Peyer's patch (tissue), 4 donors: ENCODE data around the gene FOXO6. TPM values are rescaled to one million over a fixed set of nuclear protein-coding genes. Genes with fewer than 3 reads are reported as not detected.

Source experiments
- DNase-seq, 3 donors: peaks; one replicate each; pipeline ENCODE4 v3.0.0-alpha.2; 2017 to 2019
- H3K27ac ChIP-seq, 4 donors: fragments of 200-600 bp; sonication (generic); one replicate each; pipeline ENCODE4 v1.5.1; 2016 to 2019
- H3K27me3 ChIP-seq, 2 donors: fragments of 200-600 bp; sonication (generic); one replicate each; pipeline ENCODE4 v1.5.1; 2019
- H3K36me3 ChIP-seq, 3 donors: fragments of 200-600 bp; sonication (generic); one replicate each; pipeline ENCODE4 v1.5.1; 2016 to 2019
- H3K4me1 ChIP-seq, 4 donors: fragments of 200-600 bp; sonication (generic); one replicate each; pipeline ENCODE4 v1.5.1; 2016 to 2019
- H3K4me3 ChIP-seq, 4 donors: fragments of 200-600 bp; sonication (generic); 1 replicate in 3 of 4; 2 replicates in 1 of 4; pipeline ENCODE4 v1.5.1; 2016 to 2019; ENCODE audit warnings: mild to moderate bottlenecking in 1 of 4
- H3K9me3 ChIP-seq, 4 donors: fragments of 200-600 bp; sonication (generic); one replicate each; pipeline ENCODE4 v1.5.1; 2016 to 2019; ENCODE audit warnings: mild to moderate bottlenecking in 1 of 4
- POLR2A ChIP-seq, 2 donors: fragments of 450-650 bp; IDR thresholded peaks; one replicate each; pipeline ENCODE4 v1.5.1; 2017; ENCODE audit warnings: antibody characterized with exemption in 2 of 2, mild to moderate bottlenecking in 2 of 2, moderate library complexity in 2 of 2
- total RNA-seq, 4 donors: library from RNA; depleted of rRNA; stranded (reverse); fragments of >200 nt; gene quantifications; one replicate each; pipeline ENCODE4 v1.1.0, GENCODE V29; 2016
- TF ChIP-seq, protein P1 (sequence below), 6 experiments: fragments of 450-650 bp in 4 of 6; fragments of 200-600 bp in 2 of 6; sonication (generic) in 1 of 6; IDR thresholded peaks; one replicate each; pipeline ENCODE4 v1.5.1; 2017 to 2019; ENCODE audit warnings: antibody characterized with exemption in 6 of 6, mild to moderate bottlenecking in 3 of 6, moderate library complexity in 1 of 6

Gene FOXO6
- total RNA-seq, 4 donors from 2014 or later, result 0.53 to 1.1 TPM; not detected in 2

GRCh38 chr1:41344708-41345159 is 16.5 kb upstream of the FOXO6 start:
- H3K27me3 ChIP-seq, result no peaks in the 10 kb centered on the region
- TF ChIP-seq, protein P1, sequence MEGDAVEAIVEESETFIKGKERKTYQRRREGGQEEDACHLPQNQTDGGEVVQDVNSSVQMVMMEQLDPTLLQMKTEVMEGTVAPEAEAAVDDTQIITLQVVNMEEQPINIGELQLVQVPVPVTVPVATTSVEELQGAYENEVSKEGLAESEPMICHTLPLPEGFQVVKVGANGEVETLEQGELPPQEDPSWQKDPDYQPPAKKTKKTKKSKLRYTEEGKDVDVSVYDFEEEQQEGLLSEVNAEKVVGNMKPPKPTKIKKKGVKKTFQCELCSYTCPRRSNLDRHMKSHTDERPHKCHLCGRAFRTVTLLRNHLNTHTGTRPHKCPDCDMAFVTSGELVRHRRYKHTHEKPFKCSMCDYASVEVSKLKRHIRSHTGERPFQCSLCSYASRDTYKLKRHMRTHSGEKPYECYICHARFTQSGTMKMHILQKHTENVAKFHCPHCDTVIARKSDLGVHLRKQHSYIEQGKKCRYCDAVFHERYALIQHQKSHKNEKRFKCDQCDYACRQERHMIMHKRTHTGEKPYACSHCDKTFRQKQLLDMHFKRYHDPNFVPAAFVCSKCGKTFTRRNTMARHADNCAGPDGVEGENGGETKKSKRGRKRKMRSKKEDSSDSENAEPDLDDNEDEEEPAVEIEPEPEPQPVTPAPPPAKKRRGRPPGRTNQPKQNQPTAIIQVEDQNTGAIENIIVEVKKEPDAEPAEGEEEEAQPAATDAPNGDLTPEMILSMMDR (IDR thresholded peaks at IDR 0.05), result no peak
- TF ChIP-seq POLR2A (IDR thresholded peaks at IDR 0.05), result no peak
- H3K4me3 ChIP-seq, result no peak overlapping the region
- no peaks in the 10 kb centered on the region for H3K9me3 ChIP-seq
- H3K36me3 ChIP-seq, result no peaks in the 10 kb centered on the region
- no peaks in the 10 kb centered on the region for H3K4me1 ChIP-seq
- peak in 1 of 3 donors; percentile 9 for DNase-seq
- no peak overlapping the region for H3K27ac ChIP-seq

DNA sequence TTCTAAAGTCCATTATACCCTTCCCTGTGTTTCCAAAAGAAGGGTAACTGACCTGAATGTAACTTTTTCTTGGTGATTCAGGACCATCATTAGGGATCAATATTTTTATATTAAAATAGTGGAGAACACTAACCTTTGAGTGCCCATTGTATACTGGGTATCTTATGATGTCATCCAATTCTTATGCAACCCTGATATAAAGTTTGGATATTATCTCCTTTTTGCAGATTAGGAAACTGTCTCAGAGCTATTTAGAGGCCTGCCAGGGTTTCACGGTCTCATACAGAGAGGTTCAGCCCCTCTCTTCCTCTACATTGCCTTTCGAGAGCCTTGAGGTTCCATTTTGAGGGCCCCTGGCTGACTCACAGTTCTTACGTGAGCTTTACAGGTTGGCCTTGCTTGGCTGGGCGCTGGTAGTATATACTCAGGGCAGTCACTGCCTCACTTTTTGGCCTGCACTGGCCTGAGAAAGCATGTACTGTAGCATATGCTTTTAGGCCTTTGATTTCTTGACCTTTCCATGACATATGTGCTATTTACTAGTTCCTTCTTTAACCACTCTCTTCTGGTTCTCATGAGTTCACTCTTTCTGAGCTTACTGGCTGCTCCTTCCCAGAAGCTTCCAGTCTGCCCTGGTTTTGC is 15.7 kb upstream of the FOXO6 start:
- Histone ChIP-seq H3K27me3 (no peaks in the 10 kb centered on the region), H3K27ac (no peak overlapping the region), H3K9me3 (no peaks in the 10 kb centered on the region), H3K4me3 (no peak overlapping the region), H3K36me3 (no peaks in the 10 kb centered on the region), H3K4me1 (no peaks in the 10 kb centered on the region)
- TF ChIP-seq, protein P1 (IDR thresholded peaks at IDR 0.05), result no peak
- no peak for TF ChIP-seq POLR2A (IDR thresholded peaks at IDR 0.05)
- peak in 1 of 3 donors; percentile 26 for DNase-seq

DNA sequence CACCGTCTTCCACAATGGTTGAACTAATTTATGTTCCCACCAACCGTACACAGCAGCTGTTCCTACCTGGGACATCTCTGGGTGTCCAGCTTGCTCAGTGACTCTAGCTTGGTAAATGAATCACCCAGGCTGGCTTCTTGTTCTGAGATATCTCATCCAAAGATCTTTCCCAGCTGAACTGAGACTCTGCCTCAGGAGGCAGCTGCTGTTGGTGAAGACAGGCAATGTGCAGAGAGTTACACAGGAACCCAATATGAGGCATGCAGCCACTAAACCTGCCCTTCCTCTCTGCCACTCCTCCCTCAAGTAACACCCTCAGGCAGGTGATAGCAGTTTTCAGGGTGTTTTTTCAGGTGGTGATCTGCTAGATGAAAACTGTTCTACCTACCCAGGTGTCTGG is 14.0 kb upstream of the FOXO6 start:
- H3K27ac ChIP-seq, result no peak overlapping the region
- TF ChIP-seq, protein P1 (IDR thresholded peaks at IDR 0.05), result no peak
- no peak for TF ChIP-seq POLR2A (IDR thresholded peaks at IDR 0.05)
- no peak for DNase-seq
- H3K9me3 ChIP-seq, result no peaks in the 10 kb centered on the region
- H3K36me3 ChIP-seq, result no peaks in the 10 kb centered on the region
- H3K4me3 ChIP-seq, result no peak overlapping the region
- H3K27me3 ChIP-seq, result no peaks in the 10 kb centered on the region
- H3K4me1 ChIP-seq, result no peaks in the 10 kb centered on the region

DNA sequence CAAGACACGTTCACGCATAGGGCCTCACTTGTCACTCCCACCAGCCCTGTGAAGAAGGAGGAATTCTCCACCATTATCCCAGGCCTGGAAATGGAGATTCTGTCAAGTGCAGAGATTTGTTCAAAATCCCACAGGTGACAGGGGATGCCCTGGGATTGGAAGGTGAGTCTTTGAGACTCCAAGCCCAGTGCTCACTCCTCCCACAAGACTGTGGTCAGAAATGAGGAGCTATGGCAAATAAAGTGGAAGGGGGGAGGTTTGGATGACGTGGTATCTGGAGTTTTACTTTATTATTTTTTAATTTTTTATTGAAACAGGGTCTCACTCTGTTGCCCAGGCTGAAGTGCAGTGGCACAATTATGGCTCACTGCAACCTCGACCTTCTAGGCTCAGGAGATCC is 12.8 kb upstream of the FOXO6 start:
- Histone ChIP-seq H3K27ac (no peak overlapping the region), H3K27me3 (no peaks in the 10 kb centered on the region), H3K36me3 (no peaks in the 10 kb centered on the region), H3K4me1 (no peaks in the 10 kb centered on the region), H3K4me3 (no peak overlapping the region), H3K9me3 (no peaks in the 10 kb centered on the region)
- TF ChIP-seq, protein P1 (IDR thresholded peaks at IDR 0.05), result no peak
- TF ChIP-seq POLR2A (IDR thresholded peaks at IDR 0.05), result no peak
- peak in 1 of 3 donors; percentile 11 for DNase-seq

GRCh38 chr1:41349361-41350054 is 11.7 kb upstream of the FOXO6 start:
- H3K9me3 ChIP-seq, result no peaks in the 10 kb centered on the region
- no peaks in the 10 kb centered on the region for H3K36me3 ChIP-seq
- no peaks in the 10 kb centered on the region for H3K4me1 ChIP-seq
- TF ChIP-seq POLR2A (IDR thresholded peaks at IDR 0.05), result no peak
- TF ChIP-seq, protein P1 (IDR thresholded peaks at IDR 0.05), result no peak
- DNase-seq, result peak in 1 of 3 donors; percentile 22
- no peak overlapping the region for H3K4me3 ChIP-seq
- no peaks in the 10 kb centered on the region for H3K27me3 ChIP-seq
- no peak overlapping the region for H3K27ac ChIP-seq
